OCI-LY3 (cell line): ENCODE measurements around the gene DHX57.

Experiments
- EZH2phosphoT487 ChIP-seq: fragments of 200-600 bp; shearing (Covaris generic); IDR thresholded peaks from 2 replicates; pipeline ENCODE4 v1.6.1; 2018; ENCODE audit warnings: antibody characterized with exemption, mixed run types, low read depth
- TF ChIP-seq, protein P1 (sequence below): fragments of 200-600, 300-600 bp; sonication (generic); IDR thresholded peaks from 2 replicates; pipeline ENCODE4 v1.5.1; 2014; ENCODE audit warnings: antibody characterized with exemption, low read length, low read depth

GRCh38 chr2:38866773-38867443 lies 8.8 kb downstream of the DHX57 start:
- TF ChIP-seq, protein P1, sequence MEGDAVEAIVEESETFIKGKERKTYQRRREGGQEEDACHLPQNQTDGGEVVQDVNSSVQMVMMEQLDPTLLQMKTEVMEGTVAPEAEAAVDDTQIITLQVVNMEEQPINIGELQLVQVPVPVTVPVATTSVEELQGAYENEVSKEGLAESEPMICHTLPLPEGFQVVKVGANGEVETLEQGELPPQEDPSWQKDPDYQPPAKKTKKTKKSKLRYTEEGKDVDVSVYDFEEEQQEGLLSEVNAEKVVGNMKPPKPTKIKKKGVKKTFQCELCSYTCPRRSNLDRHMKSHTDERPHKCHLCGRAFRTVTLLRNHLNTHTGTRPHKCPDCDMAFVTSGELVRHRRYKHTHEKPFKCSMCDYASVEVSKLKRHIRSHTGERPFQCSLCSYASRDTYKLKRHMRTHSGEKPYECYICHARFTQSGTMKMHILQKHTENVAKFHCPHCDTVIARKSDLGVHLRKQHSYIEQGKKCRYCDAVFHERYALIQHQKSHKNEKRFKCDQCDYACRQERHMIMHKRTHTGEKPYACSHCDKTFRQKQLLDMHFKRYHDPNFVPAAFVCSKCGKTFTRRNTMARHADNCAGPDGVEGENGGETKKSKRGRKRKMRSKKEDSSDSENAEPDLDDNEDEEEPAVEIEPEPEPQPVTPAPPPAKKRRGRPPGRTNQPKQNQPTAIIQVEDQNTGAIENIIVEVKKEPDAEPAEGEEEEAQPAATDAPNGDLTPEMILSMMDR = no peak
- no peak for TF ChIP-seq EZH2phosphoT487
